SK-N-SH (cell line): ENCODE measurements around the gene GLRX5.

Source experiments
- EZH2phosphoT487 ChIP-seq: fragments of 200-600 bp; sonication (generic); IDR thresholded peaks from 2 replicates; pipeline ENCODE4 v1.6.1; 2017; ENCODE audit warnings: low read depth, mixed run types, mild to moderate bottlenecking, antibody characterized with exemption, moderate library complexity, borderline replicate concordance
- NFIC ChIP-seq: IDR thresholded peaks from 2 replicates; pipeline ENCODE4 v1.4.0; 2012; ENCODE audit warnings: borderline replicate concordance
- POLR2AphosphoS5 ChIP-seq: IDR thresholded peaks from 2 replicates; pipeline ENCODE4 v1.6.1; 2012; ENCODE audit warnings: low read depth, low read length
- TF ChIP-seq, protein P1 (sequence below): fragments of 200-600 bp; sonication (generic); IDR thresholded peaks from 2 replicates; pipeline ENCODE4 v1.6.1; 2017; ENCODE audit warnings: antibody characterized with exemption, mild to moderate bottlenecking, moderate library complexity
- TF ChIP-seq, protein P2 (sequence below): IDR thresholded peaks from 2 replicates; pipeline ENCODE4 v1.6.1; 2012; ENCODE audit warnings: mild to moderate bottlenecking, low read depth, low read length, moderate library complexity

DNA sequence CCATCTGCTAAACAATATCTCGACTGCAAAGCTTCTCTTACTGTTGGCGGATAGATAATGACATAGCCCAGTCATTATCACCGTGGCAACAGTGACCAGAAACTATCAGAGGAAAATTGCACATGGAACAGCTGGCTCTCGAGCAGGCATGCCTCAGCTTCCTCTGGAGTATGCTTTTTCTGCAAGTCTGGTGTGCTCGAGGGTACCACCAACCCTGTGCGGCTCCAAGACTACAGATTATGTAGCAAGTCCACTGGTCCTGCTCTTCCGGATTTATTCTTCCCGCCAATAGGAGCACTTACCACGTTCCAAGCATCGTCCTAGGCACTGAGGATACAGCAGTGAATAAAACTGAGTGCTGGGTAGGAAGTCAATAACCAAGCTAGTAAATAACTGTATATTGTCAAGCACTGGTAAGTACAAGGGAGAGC is 1.4 kb upstream of the GLRX5 start:
- TF ChIP-seq POLR2AphosphoS5 (no peak), NFIC (no peak), EZH2phosphoT487 (no peak)
- TF ChIP-seq, protein P1, sequence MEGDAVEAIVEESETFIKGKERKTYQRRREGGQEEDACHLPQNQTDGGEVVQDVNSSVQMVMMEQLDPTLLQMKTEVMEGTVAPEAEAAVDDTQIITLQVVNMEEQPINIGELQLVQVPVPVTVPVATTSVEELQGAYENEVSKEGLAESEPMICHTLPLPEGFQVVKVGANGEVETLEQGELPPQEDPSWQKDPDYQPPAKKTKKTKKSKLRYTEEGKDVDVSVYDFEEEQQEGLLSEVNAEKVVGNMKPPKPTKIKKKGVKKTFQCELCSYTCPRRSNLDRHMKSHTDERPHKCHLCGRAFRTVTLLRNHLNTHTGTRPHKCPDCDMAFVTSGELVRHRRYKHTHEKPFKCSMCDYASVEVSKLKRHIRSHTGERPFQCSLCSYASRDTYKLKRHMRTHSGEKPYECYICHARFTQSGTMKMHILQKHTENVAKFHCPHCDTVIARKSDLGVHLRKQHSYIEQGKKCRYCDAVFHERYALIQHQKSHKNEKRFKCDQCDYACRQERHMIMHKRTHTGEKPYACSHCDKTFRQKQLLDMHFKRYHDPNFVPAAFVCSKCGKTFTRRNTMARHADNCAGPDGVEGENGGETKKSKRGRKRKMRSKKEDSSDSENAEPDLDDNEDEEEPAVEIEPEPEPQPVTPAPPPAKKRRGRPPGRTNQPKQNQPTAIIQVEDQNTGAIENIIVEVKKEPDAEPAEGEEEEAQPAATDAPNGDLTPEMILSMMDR = no peak
- TF ChIP-seq, protein P2, sequence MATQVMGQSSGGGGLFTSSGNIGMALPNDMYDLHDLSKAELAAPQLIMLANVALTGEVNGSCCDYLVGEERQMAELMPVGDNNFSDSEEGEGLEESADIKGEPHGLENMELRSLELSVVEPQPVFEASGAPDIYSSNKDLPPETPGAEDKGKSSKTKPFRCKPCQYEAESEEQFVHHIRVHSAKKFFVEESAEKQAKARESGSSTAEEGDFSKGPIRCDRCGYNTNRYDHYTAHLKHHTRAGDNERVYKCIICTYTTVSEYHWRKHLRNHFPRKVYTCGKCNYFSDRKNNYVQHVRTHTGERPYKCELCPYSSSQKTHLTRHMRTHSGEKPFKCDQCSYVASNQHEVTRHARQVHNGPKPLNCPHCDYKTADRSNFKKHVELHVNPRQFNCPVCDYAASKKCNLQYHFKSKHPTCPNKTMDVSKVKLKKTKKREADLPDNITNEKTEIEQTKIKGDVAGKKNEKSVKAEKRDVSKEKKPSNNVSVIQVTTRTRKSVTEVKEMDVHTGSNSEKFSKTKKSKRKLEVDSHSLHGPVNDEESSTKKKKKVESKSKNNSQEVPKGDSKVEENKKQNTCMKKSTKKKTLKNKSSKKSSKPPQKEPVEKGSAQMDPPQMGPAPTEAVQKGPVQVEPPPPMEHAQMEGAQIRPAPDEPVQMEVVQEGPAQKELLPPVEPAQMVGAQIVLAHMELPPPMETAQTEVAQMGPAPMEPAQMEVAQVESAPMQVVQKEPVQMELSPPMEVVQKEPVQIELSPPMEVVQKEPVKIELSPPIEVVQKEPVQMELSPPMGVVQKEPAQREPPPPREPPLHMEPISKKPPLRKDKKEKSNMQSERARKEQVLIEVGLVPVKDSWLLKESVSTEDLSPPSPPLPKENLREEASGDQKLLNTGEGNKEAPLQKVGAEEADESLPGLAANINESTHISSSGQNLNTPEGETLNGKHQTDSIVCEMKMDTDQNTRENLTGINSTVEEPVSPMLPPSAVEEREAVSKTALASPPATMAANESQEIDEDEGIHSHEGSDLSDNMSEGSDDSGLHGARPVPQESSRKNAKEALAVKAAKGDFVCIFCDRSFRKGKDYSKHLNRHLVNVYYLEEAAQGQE = no peak
